A549 treated with GW870086 at 1 μM for 4 hours (cell line): ENCODE measurements around the gene PERCC1. TPM values are rescaled to one million over a fixed set of nuclear protein-coding genes. Genes with fewer than 3 reads are reported as not detected.

ENCODE experiments used
- total RNA-seq: library from RNA; stranded (reverse); fragments of 200-300 nt; extraction: Qiagen RNA extraction; gene quantifications from 5 replicates; pipeline ENCODE4 v1.2.3, GENCODE V29; 2022; ENCODE audit warnings: low read depth

Gene PERCC1
- total RNA-seq, result not detected in 5 replicates

DNA sequence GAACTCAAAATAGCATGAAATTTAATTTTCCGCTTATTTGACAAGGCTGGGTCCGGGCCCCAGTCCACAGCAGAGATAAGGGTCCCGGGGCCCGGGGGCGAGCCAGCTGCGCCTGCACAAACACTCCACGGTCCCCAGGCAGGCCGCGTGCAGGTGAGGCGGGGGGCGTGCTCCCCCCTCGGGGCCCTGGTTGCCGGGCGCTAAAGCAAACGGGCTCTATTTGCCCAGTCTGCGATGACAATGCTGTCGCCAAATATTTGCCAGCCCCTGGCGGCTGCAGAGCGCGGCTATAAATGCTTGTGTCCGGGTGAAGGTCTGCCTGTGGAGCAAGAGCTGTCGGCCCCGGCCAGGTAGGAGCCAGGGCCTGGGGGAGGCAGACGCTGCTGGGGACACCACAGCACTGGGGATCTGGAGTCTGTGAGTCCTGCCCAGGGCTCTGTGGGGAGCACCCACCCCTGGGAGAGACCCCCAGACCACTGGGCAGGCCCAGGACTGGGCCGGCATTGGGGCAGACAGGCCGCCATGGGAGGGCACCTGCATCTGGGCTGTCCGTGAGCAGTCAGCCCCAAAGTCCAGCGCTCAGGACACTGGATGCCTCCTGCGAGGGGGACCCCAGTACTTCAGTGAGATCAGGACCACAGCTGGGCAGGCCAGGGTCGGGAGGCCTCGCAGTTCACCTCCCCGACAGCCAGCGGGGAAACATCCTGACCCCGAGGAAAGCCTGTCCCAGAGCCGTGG lies at the start of gene PERCC1:
Gene PERCC1 (plus strand): TSS at position 320 of the 738 bp plus-strand sequence. CDS start 1,516 bp downstream, outside the sequence.

DNA sequence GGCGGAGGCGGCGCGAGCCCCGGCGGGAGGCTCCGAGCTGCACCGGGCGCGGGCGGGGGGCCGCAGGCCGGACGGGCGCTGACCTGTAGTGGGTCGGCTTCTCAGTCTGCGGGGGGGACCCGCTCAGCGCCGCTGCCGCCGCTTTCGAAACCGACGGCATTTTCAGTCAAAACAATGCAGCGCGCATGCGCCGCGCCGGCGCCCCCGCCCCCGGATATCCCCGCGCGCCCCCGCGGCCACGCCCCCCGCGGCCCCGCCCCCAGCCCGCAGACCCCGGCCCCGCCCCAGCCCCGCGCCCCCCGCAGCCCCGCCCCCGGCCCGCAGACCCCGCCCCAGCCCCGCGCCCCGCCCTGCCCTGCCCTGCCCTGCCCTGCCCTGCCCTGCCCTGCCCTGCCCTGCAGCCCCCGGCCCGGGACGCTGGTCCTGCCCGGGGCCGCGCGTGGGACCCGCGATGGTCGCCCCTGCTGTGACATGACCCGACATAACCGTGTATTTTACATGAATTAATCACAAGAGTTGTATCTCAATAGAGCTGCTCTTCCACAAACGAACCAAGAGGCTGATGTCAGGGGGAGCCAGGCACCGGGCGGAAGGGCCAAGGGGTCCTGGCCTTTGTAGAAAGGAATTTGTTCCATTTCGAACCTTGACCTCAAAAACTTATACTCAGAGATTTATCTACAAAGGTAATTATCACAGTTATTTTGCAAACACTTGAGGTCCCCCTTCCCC lies 16.2 kb upstream of the PERCC1 start, which contains the start of gene UNKL:
Gene UNKL (minus strand): TSS at position 173 of the 729 bp plus-strand sequence. CDS start 13 bp downstream, at position 160.

DNA sequence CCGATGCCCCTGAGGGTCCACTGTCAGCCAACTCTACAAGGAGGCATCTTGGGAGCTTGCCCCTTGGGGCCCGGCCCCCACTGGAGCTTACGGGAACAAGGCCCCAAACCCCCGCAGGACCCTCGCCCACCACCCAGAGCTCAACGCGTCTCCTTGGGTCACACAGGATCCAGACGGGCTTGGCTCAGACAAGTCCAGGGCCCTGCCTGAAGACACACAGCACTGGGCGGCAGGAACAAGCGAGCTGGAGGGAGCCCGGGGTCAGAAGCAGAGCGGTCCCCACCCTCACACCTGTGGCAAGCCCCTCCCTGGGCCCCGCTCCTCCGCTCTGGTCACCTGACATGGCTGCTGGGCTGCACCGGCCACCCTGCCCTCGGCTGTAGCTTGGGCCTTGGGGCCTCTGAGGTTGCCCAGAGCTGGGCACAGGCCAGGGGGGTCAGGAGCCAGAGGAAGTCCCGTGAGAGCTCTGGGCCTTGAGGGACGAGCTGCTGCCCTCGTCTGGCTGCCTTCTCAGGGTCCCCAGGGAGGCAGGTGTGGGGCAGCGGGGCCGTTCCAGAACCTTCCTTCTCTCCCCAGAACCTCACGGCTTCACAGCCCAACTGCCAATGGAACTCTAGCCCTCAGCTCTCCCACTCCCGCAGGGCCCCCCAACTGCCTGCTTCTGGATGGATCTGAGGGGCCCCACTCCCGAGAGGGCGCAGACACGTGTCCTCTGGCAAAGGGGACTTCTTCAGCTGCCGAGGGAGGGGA lies 13.3 kb downstream of the PERCC1 start, which contains the start of gene CCDC154:
Gene CCDC154 (minus strand): TSS at position 577 of the 750 bp plus-strand sequence. CDS start 234 bp downstream, at position 343.

DNA sequence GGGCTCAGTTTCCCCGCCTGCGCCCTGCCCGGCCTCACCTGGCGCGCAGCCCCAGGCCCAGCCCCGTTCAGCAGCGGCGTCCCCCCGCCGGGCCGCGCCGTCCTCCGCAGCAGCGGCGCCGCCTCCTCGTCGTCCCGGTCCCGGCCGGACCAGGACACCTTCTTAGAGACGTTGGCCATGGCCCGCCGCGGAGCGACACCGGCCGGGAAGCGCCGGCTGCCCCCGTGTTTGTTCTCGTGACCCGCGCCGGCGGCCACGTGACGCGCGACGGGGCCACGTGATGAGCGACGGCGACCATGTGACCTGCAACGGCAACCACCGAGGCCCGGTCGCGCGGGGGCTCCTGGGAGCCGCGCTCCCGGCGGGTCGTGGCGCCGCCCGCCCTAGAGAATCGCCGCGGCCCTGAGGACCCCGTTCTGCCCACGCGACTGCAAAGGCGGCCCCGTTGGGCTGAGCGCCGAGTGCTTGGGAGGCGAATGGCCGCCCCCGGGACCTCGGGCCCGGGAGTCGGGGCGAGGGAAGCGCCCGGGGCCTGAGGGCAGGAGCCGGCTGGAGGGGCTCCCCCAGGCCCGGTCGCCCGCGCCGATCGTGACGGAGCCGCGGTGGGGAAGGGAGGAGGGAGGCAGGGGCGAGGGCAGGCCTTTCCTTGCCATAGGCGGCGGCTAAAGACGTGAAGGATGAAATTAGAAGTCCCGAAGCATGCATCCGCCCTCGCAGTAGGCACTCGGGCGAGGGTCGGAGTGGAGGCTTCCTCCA lies 44.1 kb downstream of the PERCC1 start, which contains the start of gene CLCN7:
Gene CLCN7 (minus strand): TSS at position 233 of the 756 bp plus-strand sequence. CDS start 54 bp downstream, at position 179.

Other genes with a start within 250 kb of the PERCC1 start
- 0.15 to 0.16 TPM in 2 of 5 replicates, not detected in the others for gene TPSG1, start 205.8 kb upstream of the PERCC1 start, total RNA-seq
- gene TPSB2, start 200.9 kb upstream of the PERCC1 start, total RNA-seq, result 0.13 TPM in 1 of 5 replicates, not detected in the others
- gene TPSAB1, start 190.4 kb upstream of the PERCC1 start, total RNA-seq, result 0.09 TPM in 1 of 5 replicates, not detected in the others
- gene TPSD1, start 175.0 kb upstream of the PERCC1 start, total RNA-seq, result 0.15 TPM in 1 of 5 replicates, not detected in the others
- gene UBE2I, start 121.4 kb upstream of the PERCC1 start, total RNA-seq, result 150 to 195 TPM (median 172 TPM) in 5 replicates
- 0.94 to 1.5 TPM (median 1.3 TPM) in 5 replicates for gene BAIAP3, start 97.4 kb upstream of the PERCC1 start, total RNA-seq
- 58.1 to 93.9 TPM (median 88.2 TPM) in 5 replicates for gene TSR3, start 79.2 kb upstream of the PERCC1 start, total RNA-seq
- 26.2 to 39.2 TPM (median 34.4 TPM) in 5 replicates for gene GNPTG, start 79.1 kb upstream of the PERCC1 start, total RNA-seq
- gene UNKL, start 16.4 kb upstream of the PERCC1 start, total RNA-seq, result 21.4 to 34.4 TPM (median 30.8 TPM) in 5 replicates
- 33.5 to 37.2 TPM (median 35.3 TPM) in 5 replicates for gene UQCC4, start 10.3 kb upstream of the PERCC1 start, total RNA-seq
- gene CCDC154, start 13.5 kb downstream of the PERCC1 start, total RNA-seq, result 0.05 to 0.47 TPM (median 0.26 TPM) in 4 of 5 replicates, not detected in the other
- 56.1 to 74.8 TPM (median 72.3 TPM) in 5 replicates for gene CLCN7, start 44.0 kb downstream of the PERCC1 start, total RNA-seq
- gene PTX4, start 57.9 kb downstream of the PERCC1 start, total RNA-seq, result not detected in 5 replicates
- gene TELO2, start 62.3 kb downstream of the PERCC1 start, total RNA-seq, result 28.3 to 41.7 TPM (median 38.9 TPM) in 5 replicates
- 0.07 to 0.08 TPM in 2 of 5 replicates, not detected in the others for gene TMEM204, start 102.6 kb downstream of the PERCC1 start, total RNA-seq
- gene IFT140, start 181.0 kb downstream of the PERCC1 start, total RNA-seq, result 6.4 to 9.2 TPM (median 8.6 TPM) in 5 replicates
- gene CRAMP1, start 181.3 kb downstream of the PERCC1 start, total RNA-seq, result 11.8 to 17.6 TPM (median 16.9 TPM) in 5 replicates
- 172 to 195 TPM (median 191 TPM) in 5 replicates for gene JPT2, start 247.2 kb downstream of the PERCC1 start, total RNA-seq